Measurements from ENCODE around the gene VSX1.

The VSX1 gene

DNA sequence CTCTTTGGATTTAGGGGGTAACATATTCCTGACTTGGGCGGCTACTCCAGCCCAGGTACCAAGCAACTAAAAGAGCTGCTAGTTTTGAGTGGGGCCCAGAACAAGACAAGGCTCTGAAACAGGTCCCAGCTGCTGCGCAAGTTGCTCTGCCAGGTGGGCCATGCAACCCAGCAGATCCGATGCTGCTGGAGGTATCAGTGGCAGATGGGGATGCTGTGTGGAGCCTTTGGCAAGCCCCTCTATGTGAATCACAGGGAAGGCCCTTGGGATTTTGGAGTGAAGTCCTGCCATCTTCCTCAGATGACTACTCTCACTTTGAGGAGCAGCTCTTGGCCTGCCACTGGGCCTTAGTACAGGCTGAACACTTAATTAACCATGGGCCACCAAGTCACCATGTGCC lies 43.7 kb upstream of the VSX1 start:
- TF ChIP-seq, protein P1, sequence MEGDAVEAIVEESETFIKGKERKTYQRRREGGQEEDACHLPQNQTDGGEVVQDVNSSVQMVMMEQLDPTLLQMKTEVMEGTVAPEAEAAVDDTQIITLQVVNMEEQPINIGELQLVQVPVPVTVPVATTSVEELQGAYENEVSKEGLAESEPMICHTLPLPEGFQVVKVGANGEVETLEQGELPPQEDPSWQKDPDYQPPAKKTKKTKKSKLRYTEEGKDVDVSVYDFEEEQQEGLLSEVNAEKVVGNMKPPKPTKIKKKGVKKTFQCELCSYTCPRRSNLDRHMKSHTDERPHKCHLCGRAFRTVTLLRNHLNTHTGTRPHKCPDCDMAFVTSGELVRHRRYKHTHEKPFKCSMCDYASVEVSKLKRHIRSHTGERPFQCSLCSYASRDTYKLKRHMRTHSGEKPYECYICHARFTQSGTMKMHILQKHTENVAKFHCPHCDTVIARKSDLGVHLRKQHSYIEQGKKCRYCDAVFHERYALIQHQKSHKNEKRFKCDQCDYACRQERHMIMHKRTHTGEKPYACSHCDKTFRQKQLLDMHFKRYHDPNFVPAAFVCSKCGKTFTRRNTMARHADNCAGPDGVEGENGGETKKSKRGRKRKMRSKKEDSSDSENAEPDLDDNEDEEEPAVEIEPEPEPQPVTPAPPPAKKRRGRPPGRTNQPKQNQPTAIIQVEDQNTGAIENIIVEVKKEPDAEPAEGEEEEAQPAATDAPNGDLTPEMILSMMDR (IDR thresholded peaks at IDR 0.05; ENCODE audit: insufficient read depth, low read depth, low read length, missing control alignments), result no peak
- H3K4me3 ChIP-seq (ENCODE audit: low read depth, low read length), result no peak overlapping the region
- DNase-seq (ENCODE audit: low read depth), result no peak

DNA sequence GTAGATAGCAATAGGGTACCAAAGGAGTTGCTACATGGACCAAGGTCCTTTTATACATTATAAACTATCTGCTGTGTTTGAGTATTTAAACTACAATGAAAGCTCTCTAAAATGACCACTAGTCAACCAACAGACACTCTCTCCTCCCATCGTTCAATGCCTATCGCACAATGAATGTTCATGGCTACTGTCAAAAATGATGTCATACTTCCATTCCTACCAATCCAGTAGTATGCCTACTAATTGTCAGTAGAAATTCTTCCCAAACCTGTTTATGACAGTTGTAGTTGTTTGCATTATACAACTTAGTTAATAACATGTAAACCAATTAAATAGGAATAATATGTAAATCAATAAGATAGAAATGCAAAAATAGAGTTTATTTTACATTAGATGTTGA lies 39.0 kb upstream of the VSX1 start:
- no peak overlapping the region for H3K4me3 ChIP-seq (ENCODE audit: low read depth, low read length)
- DNase-seq (ENCODE audit: low read depth), result no peak
- TF ChIP-seq, protein P1 (IDR thresholded peaks at IDR 0.05; ENCODE audit: insufficient read depth, low read depth, low read length, missing control alignments), result no peak

GRCh38 chr20:25120457-25120856 lies 38.5 kb upstream of the VSX1 start:
- no peak for DNase-seq (ENCODE audit: low read depth)
- TF ChIP-seq, protein P1 (IDR thresholded peaks at IDR 0.05; ENCODE audit: insufficient read depth, low read depth, low read length, missing control alignments), result no peak
- no peak overlapping the region for H3K4me3 ChIP-seq (ENCODE audit: low read depth, low read length)

DNA sequence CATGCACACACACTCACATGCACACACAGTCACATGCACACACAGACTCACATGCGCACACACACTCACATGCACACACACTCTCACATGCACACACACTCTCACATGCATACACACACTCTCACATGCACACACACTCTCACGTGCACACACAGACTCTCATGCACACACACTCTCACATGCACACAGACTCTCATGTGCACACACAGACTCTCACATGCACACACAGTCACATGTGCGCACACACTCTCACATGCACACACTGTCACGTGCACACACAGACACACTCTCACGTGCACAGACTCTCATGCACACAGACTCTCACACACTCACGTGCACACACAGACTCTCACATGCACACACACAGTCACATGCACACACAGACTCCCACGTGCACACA lies 36.6 kb upstream of the VSX1 start:
- DNase-seq (ENCODE audit: low read depth), result no peak
- TF ChIP-seq, protein P1 (IDR thresholded peaks at IDR 0.05; ENCODE audit: insufficient read depth, low read depth, low read length, missing control alignments), result no peak
- H3K4me3 ChIP-seq (ENCODE audit: low read depth, low read length), result no peak overlapping the region

- no peak for DNase-seq (ENCODE audit: low read depth)
- TF ChIP-seq, protein P1 (IDR thresholded peaks at IDR 0.05; ENCODE audit: insufficient read depth, low read depth, low read length, missing control alignments), result no peak
- H3K4me3 ChIP-seq (ENCODE audit: low read depth, low read length), result no peak overlapping the region
Observed at GRCh38 chr20:25117990-25118389, 36.0 kb upstream of the VSX1 start.

GRCh38 chr20:25116739-25117458 lies 35.0 kb upstream of the VSX1 start:
- no peak overlapping the region for H3K4me3 ChIP-seq (ENCODE audit: low read depth, low read length)
- no peak for DNase-seq (ENCODE audit: low read depth)
- TF ChIP-seq, protein P1 (IDR thresholded peaks at IDR 0.05; ENCODE audit: insufficient read depth, low read depth, low read length, missing control alignments), result no peak

DNA sequence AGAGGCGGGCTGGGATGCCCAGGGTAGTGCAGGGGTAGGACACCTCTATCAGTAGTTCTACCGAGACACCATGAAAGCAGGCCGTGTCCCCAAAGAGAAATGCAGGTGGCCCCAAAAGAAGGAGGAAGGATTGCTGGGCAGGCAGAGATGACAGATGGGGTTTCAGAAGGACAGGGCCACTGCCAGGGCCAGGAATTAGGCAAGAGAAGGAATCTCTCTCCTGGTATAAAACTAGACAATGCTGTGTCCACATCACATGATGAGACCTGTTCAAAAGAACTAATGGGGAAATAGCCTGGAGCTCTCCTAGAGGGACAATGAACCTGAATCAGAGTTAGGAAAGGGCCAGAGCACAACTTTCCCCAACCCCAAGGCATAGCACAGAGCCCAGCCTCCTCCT lies 21.6 kb upstream of the VSX1 start:
- DNase-seq (ENCODE audit: low read depth), result no peak
- no peak overlapping the region for H3K4me3 ChIP-seq (ENCODE audit: low read depth, low read length)
- TF ChIP-seq, protein P1 (IDR thresholded peaks at IDR 0.05; ENCODE audit: insufficient read depth, low read depth, low read length, missing control alignments), result no peak

Measured in GM12865 (cell line).